HUES6 (cell line): ENCODE results near the gene TTC38.

Experiments used
- H3K27ac ChIP-seq: 2 replicates; pipeline ENCODE4 v1.7.0; 2013; ENCODE audit warnings: low read depth, mild to moderate bottlenecking, low read length, inconsistent platforms
- H3K27me3 ChIP-seq: 2 replicates; pipeline ENCODE4 v1.6.1; 2013; ENCODE audit warnings: low read length; ENCODE audit not compliant: control insufficient read depth, insufficient read depth
- H3K36me3 ChIP-seq: 2 replicates; pipeline ENCODE4 v1.6.1; 2013; ENCODE audit warnings: low read length; ENCODE audit not compliant: control insufficient read depth, insufficient read depth
- H3K4me1 ChIP-seq: 2 replicates; pipeline ENCODE4 v1.6.1; 2013; ENCODE audit warnings: low read length; ENCODE audit not compliant: control insufficient read depth, insufficient read depth
- H3K4me3 ChIP-seq: 2 replicates; pipeline ENCODE4 v1.5.1; 2013; ENCODE audit warnings: low read depth, low read length
- H3K9ac ChIP-seq: one replicate; pipeline ENCODE4 v1.6.1; 2013; ENCODE audit warnings: mild to moderate bottlenecking, low read length
- H3K9me3 ChIP-seq: 2 replicates; pipeline ENCODE4 v1.6.1; 2013; ENCODE audit warnings: low read depth, low read length; ENCODE audit not compliant: control insufficient read depth, insufficient read depth

Gene TTC38

DNA sequence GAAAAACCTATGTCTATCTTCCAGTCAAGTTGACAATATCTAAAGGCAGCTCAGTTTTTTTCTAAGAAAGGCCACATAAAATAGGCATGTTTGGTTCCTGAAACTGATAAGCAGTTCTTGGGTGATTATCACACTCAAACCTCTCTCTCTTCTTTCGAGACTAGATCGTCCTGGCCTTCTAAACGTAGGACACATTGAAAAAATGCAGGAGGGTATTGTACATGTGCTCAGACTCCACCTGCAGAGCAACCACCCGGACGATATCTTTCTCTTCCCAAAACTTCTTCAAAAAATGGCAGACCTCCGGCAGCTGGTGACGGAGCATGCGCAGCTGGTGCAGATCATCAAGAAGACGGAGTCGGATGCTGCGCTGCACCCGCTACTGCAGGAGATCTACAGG, 32.8 kb upstream of the TTC38 start:
- Histone ChIP-seq H3K4me3 (no peak overlapping the region), H3K9ac (no peak overlapping the region), H3K36me3 (no peaks in the 10 kb centered on the region), H3K27ac (no peak overlapping the region), H3K27me3 (no peaks in the 10 kb centered on the region), H3K4me1 (no peaks in the 10 kb centered on the region), H3K9me3 (0 out of 2 replicates have a peak, but pooled peaks cover 2% of the 10 kb centered on the region)

- Histone ChIP-seq H3K9me3 (0 out of 2 replicates have a peak, but pooled peaks cover 2% of the 10 kb centered on the region), H3K27ac (no peak overlapping the region), H3K9ac (no peak overlapping the region), H3K36me3 (no peaks in the 10 kb centered on the region), H3K4me3 (no peak overlapping the region), H3K4me1 (no peaks in the 10 kb centered on the region), H3K27me3 (no peaks in the 10 kb centered on the region)
Observed at GRCh38 chr22:46237453-46238124, 30.2 kb upstream of the TTC38 start.

DNA sequence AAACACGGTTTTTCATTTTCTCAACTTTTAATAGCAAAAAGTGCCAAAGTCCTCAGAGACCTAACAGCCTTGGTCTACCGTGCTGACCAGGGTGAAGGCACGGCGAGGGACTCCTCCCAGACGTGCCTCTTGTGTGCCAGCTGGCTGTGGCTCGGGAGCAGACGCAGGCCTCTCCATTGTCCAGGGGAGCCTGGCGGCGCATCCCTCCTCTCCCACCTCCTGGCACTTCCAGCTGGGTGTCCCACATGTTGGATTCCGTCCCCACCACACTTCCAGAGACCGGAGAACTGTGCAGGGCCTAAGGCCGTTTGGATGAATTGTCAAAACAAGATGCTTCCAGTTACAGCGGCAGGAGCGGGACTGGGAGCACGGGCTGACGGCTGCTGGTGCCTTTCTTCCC, 29.3 kb upstream of the TTC38 start:
- Histone ChIP-seq H3K36me3 (no peaks in the 10 kb centered on the region), H3K4me3 (no peak overlapping the region), H3K9ac (no peak overlapping the region), H3K27ac (no peak overlapping the region), H3K27me3 (no peaks in the 10 kb centered on the region), H3K4me1 (no peaks in the 10 kb centered on the region), H3K9me3 (0 out of 2 replicates have a peak, but pooled peaks cover 2% of the 10 kb centered on the region)

DNA sequence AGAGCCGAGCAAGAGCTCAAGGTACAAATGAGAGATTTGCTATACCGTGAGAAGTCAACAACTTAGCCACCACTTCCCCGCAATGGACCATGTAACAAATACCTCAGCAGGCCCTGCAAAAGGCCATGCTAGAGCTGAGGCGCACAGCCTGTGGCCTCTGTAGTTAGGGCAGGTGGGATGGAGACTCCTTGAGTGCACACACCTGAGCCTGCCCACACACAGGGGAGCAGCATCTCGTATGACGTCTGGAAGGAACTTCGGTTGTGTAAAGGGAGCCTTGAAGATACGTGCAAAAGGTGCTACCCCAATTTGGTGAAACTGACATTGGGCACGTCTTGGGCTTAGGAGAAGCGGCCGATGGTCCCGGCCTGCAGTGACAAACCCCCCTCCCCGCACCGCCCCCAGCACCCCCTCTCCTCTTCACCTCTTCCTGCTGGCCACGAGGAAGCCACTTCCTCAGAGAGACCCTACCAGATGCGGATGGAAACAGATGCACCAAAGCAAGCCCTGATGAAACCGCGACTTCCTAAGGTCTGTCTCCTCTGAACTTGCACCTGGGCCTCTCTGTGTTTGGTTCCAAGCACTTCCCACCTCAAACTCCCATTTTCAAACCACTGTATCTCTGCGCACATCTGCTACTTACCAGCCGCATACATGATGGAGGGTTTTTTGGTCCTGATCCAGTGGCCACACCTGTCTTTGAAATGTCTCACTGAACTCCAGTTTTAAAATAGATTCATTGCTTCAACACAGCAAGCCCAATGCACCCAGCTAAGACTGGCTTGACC, 28.4 kb upstream of the TTC38 start:
- Histone ChIP-seq H3K27me3 (no peaks in the 10 kb centered on the region), H3K9me3 (0 out of 2 replicates have a peak, but pooled peaks cover 2% of the 10 kb centered on the region), H3K4me1 (no peaks in the 10 kb centered on the region), H3K9ac (no peak overlapping the region), H3K4me3 (no peak overlapping the region), H3K36me3 (peaks cover 5% of the 10 kb centered on the region), H3K27ac (no peak overlapping the region)

DNA sequence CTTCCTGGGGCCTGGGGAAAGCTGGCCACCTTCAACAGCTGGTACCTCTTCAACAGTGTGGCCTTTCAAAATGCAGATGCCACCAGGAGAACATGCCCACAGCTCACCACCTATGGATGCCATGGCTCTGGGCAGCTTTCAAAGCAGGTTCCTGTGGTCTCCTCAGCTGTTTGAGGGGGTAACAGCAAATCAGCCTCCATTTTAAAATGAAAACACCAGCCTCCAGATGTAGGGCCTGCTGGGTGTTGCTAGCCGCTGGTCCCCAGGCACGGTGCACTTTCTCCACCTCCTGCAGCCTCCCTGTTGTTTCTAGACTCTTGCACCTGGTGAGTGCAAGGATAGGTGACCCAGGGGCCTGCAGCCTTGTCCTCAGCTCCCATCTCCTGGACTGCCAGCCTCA, 27.7 kb upstream of the TTC38 start:
- 0 out of 2 replicates have a peak, but pooled peaks cover 2% of the 10 kb centered on the region for H3K9me3 ChIP-seq
- H3K27me3 ChIP-seq: no peaks in the 10 kb centered on the region
- H3K9ac ChIP-seq: no peak overlapping the region
- no peak overlapping the region for H3K27ac ChIP-seq
- H3K4me3 ChIP-seq: no peak overlapping the region
- H3K4me1 ChIP-seq: no peaks in the 10 kb centered on the region
- peaks cover 10% of the 10 kb centered on the region for H3K36me3 ChIP-seq

DNA sequence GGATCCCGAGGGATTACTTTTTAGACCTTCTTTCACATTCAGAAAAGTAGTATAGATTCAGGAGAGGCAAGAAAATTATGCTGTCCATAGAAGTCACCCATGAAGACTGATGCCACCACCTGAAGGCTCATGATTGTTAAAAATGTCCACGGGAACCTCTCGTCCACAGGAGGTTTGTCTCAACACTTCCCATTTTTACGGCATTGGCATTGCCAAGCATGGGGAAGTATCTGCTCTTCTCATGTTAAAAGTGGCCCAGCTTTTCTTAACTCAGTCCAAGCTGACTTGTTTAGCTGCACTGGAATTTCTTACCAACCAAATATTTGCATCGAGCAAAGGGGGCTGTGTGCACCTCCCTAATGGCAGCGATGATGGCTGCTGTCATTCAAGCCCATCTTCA, 27.3 kb upstream of the TTC38 start:
- Histone ChIP-seq H3K4me1 (no peaks in the 10 kb centered on the region), H3K27me3 (no peaks in the 10 kb centered on the region), H3K9ac (no peak overlapping the region), H3K9me3 (0 out of 2 replicates have a peak, but pooled peaks cover 2% of the 10 kb centered on the region), H3K36me3 (peaks cover 10% of the 10 kb centered on the region), H3K4me3 (no peak overlapping the region), H3K27ac (no peak overlapping the region)

DNA sequence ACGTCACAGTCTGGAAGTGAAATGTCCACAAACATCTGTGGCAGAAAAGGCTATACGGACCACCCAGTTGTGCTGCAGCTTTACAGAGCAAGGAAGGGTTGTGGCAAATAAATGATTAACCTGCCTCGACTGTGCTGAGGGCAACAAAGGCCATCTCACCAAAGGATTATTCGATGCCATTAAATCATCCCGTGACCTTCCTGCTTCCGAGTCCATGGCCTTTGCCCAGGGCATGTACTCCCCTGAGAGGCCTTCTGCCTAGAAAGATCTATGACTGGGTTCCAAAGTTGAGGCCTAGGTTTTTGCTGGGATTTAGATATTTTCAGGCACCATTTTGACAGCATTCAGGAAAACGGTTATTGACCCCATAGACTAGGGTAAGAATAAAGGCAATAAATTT, 26.9 kb upstream of the TTC38 start:
- Histone ChIP-seq H3K9ac (no peak overlapping the region), H3K9me3 (0 out of 2 replicates have a peak, but pooled peaks cover 2% of the 10 kb centered on the region), H3K27ac (no peak overlapping the region), H3K27me3 (no peaks in the 10 kb centered on the region), H3K4me1 (no peaks in the 10 kb centered on the region), H3K4me3 (no peak overlapping the region), H3K36me3 (peaks cover 10% of the 10 kb centered on the region)

DNA sequence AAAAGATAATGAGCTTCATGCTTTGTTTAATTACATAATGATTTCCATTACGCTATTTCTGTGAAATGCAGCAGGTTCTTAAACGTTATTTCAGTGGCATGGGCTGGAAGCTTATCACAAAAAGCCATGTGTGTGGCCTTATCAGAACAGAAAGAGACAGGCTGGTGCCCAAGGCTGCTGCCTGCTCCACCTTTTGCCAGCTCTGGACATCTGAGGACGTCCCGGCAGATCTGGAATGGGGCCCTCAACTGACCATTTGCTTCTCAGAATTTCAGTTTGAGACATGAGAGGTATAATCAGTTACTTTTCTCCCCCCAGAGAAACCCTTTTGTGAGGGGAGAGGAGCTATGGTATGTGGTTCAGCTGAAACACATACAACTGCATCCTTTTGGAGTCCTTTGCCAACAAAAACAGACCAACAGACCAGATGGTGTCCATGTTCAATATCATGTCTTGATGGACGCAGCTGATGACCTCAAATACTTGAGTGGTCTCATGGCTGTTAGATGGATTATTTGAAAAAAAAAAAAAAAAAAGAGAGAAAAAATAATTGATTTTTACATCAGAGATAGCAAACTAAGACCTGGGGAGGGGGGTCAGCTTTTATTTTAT, 26.3 kb upstream of the TTC38 start:
- no peaks in the 10 kb centered on the region for H3K4me1 ChIP-seq
- H3K4me3 ChIP-seq: no peak overlapping the region
- H3K9me3 ChIP-seq: 0 out of 2 replicates have a peak, but pooled peaks cover 2% of the 10 kb centered on the region
- H3K9ac ChIP-seq: no peak overlapping the region
- peaks cover 10% of the 10 kb centered on the region for H3K36me3 ChIP-seq
- no peaks in the 10 kb centered on the region for H3K27me3 ChIP-seq
- no peak overlapping the region for H3K27ac ChIP-seq

- H3K27ac ChIP-seq: no peak overlapping the region
- H3K27me3 ChIP-seq: no peaks in the 10 kb centered on the region
- 0 out of 2 replicates have a peak, but pooled peaks cover 2% of the 10 kb centered on the region for H3K9me3 ChIP-seq
- H3K4me1 ChIP-seq: no peaks in the 10 kb centered on the region
- H3K4me3 ChIP-seq: no peak overlapping the region
- H3K9ac ChIP-seq: no peak overlapping the region
- peaks cover 12% of the 10 kb centered on the region for H3K36me3 ChIP-seq
Observed at GRCh38 chr22:46242076-46242475, 25.7 kb upstream of the TTC38 start.

DNA sequence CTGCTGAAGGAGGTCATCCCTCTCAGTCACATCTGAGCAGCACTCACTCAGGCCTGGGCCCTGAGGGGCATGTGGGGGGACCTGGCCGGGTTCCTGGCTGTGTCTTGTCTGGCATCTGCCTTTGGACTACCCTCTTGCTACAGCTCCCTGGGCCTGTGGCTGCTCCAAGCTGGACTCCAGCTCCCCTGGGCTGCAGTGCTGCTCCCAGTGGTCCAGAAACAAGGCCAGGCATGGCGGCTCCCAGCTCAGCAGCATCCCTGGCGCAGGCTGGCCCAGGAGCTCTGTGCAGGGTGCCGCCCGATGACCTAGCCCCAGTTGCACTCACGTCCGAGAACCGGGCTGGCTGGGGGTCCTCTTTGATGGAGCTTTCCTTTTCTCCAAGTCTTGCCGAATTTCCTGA, 23.0 kb upstream of the TTC38 start:
- Histone ChIP-seq H3K9me3 (no peaks in the 10 kb centered on the region), H3K36me3 (peaks cover 12% of the 10 kb centered on the region), H3K4me3 (no peak overlapping the region), H3K4me1 (no peaks in the 10 kb centered on the region; the same call in 1 of the 2 replicates), H3K27ac (no peak overlapping the region), H3K9ac (no peak overlapping the region), H3K27me3 (no peaks in the 10 kb centered on the region)

GRCh38 chr22:46245511-46245910, 22.3 kb upstream of the TTC38 start:
- H3K27me3 ChIP-seq: no peaks in the 10 kb centered on the region

More at GRCh38 chr22:46245511-46245910, 22.3 kb upstream of the TTC38 start:
- H3K36me3 ChIP-seq: peaks cover 12% of the 10 kb centered on the region
- no peaks in the 10 kb centered on the region; the same call in 1 of the 2 replicates for H3K4me1 ChIP-seq
- no peak overlapping the region for H3K9ac ChIP-seq
- no peak overlapping the region for H3K4me3 ChIP-seq
- no peaks in the 10 kb centered on the region for H3K9me3 ChIP-seq
- H3K27ac ChIP-seq: no peak overlapping the region
